ENCODE measurements around the gene SNX8. TPM values are rescaled to one million over a fixed set of nuclear protein-coding genes. Genes with fewer than 3 reads are reported as not detected.

The SNX8 gene
- total and polyA plus RNA-seq, 4 donors = 4.1 to 26.5 (median 20.9) TPM

- Histone ChIP-seq H3K4me3 (ENCODE audit: low read length in 2 of 2) (peak overlapping the region; percentile 83 to 95), H3K36me3 (ENCODE audit: control insufficient read depth in 1 of 2, insufficient read depth in 2 of 2, low read length in 1 of 2) (peaks cover 0 to 4% of the 10 kb centered on the region in 2 donors), H3K27me3 (ENCODE audit: control insufficient read depth in 1 of 2, insufficient read depth in 2 of 2, low read length in 1 of 2) (no peaks in the 10 kb centered on the region), H3K4me1 (ENCODE audit: control insufficient read depth in 1 of 2, insufficient read depth in 2 of 2, low read length in 2 of 2) (no peaks in the 10 kb centered on the region), H3K9me3 (ENCODE audit: control insufficient read depth, low read length) (no peaks in the 10 kb centered on the region), H3K27ac (ENCODE audit: low read depth in 1 of 2, low read length in 2 of 2) (no peak overlapping the region)
- intact Hi-C loops (cut with DNase I) = loop anchor here in 1 of 2 donors (2.0 to 10.0 kb wide), 2 partner anchors 41 to 781 kb away; partner anchors contain the start of genes PSMG3 and SNX8
- ATAC-seq (ENCODE audit: low FRiP score) = no peak
- no peak for DNase-seq
- 4% methylated on average over 9 of the region's 9 CpGs for WGBS, 2 donors
Observed at GRCh38 chr7:2355705-2356008, 41.4 kb upstream of the SNX8 start.

GRCh38 chr7:2354939-2355704 is 40.9 kb upstream of the SNX8 start:
- Histone ChIP-seq H3K27ac (ENCODE audit: low read depth in 1 of 2, low read length in 2 of 2) (no peak overlapping the region), H3K9me3 (ENCODE audit: control insufficient read depth, low read length) (no peaks in the 10 kb centered on the region), H3K4me1 (ENCODE audit: control insufficient read depth in 1 of 2, insufficient read depth in 2 of 2, low read length in 2 of 2) (no peaks in the 10 kb centered on the region), H3K27me3 (ENCODE audit: control insufficient read depth in 1 of 2, insufficient read depth in 2 of 2, low read length in 1 of 2) (no peaks in the 10 kb centered on the region), H3K36me3 (ENCODE audit: control insufficient read depth in 1 of 2, insufficient read depth in 2 of 2, low read length in 1 of 2) (peaks cover 0 to 1% of the 10 kb centered on the region in 2 donors), H3K4me3 (ENCODE audit: low read length in 2 of 2) (peak overlapping the region; percentile 83 to 95)
- WGBS, 2 donors = 1% methylated on average over 84 to 92 of the region's 92 CpGs
- no peak for DNase-seq
- intact Hi-C loops (cut with DNase I) = loop anchor here in 1 of 2 donors (2.0 to 10.0 kb wide), 2 partner anchors 40 to 780 kb away; partner anchors contain the start of genes PSMG3 and SNX8
- ATAC-seq (ENCODE audit: low FRiP score) = no peak

GRCh38 chr7:2354186-2354938 is 40.1 kb upstream of the SNX8 start, which contains the start of gene EIF3B:
Gene EIF3B, plus strand, starts transcription at chr7:2354827. Its CDS starts 95 bp downstream, at chr7:2354922.
- 0% methylated on average over 55 of the region's 55 CpGs for WGBS, 2 donors
- intact Hi-C loops (cut with DNase I) = loop anchor here in 1 of 2 donors (2.0 to 10.0 kb wide), 2 partner anchors 40 to 780 kb away; partner anchors contain the start of genes PSMG3 and SNX8
- ATAC-seq (ENCODE audit: low FRiP score) (peak; percentile 97), DNase-seq (peak; percentile 95)
- Histone ChIP-seq H3K4me1 (ENCODE audit: control insufficient read depth in 1 of 2, insufficient read depth in 2 of 2, low read length in 2 of 2) (no peaks in the 10 kb centered on the region), H3K27me3 (ENCODE audit: control insufficient read depth in 1 of 2, insufficient read depth in 2 of 2, low read length in 1 of 2) (no peaks in the 10 kb centered on the region), H3K4me3 (ENCODE audit: low read length in 2 of 2) (peak within 1 kb of the TSS; percentile 83 to 95), H3K36me3 (ENCODE audit: control insufficient read depth in 1 of 2, insufficient read depth in 2 of 2, low read length in 1 of 2) (no peaks in the 10 kb centered on the region), H3K27ac (ENCODE audit: low read depth in 1 of 2, low read length in 2 of 2) (peak within 1 kb of the TSS; percentile 84 to 91), H3K9me3 (ENCODE audit: control insufficient read depth, low read length) (no peaks in the 10 kb centered on the region)

- ATAC-seq (ENCODE audit: low FRiP score) (peak; percentile 95), DNase-seq (peak; percentile 93 to 96)
- 0 to 1% methylated on average over 26 of the region's 26 CpGs for WGBS, 2 donors
- H3K27me3 ChIP-seq (ENCODE audit: control insufficient read depth in 1 of 2, insufficient read depth in 2 of 2, low read length in 1 of 2) = no peaks in the 10 kb centered on the region
- H3K4me3 ChIP-seq (ENCODE audit: low read length in 2 of 2) = peak overlapping the region; percentile 16 to 27
- no peaks in the 10 kb centered on the region for H3K4me1 ChIP-seq (ENCODE audit: control insufficient read depth in 1 of 2, insufficient read depth in 2 of 2, low read length in 2 of 2)
- intact Hi-C loops (cut with DNase I) = loop anchor here in 1 of 2 donors (2.0 to 10.0 kb wide), 2 partner anchors 39 to 779 kb away; partner anchors contain the start of genes PSMG3 and SNX8
- no peaks in the 10 kb centered on the region for H3K36me3 ChIP-seq (ENCODE audit: control insufficient read depth in 1 of 2, insufficient read depth in 2 of 2, low read length in 1 of 2)
- no peaks in the 10 kb centered on the region for H3K9me3 ChIP-seq (ENCODE audit: control insufficient read depth, low read length)
- H3K27ac ChIP-seq (ENCODE audit: low read depth in 1 of 2, low read length in 2 of 2) = peak overlapping the region; percentile 84 to 91
Observed at GRCh38 chr7:2353936-2354185, 39.6 kb upstream of the SNX8 start.

GRCh38 chr7:2353113-2353935 is 39.1 kb upstream of the SNX8 start:
- 58 to 63% methylated on average over 22 of the region's 22 CpGs for WGBS, 2 donors
- H3K4me1 ChIP-seq (ENCODE audit: control insufficient read depth in 1 of 2, insufficient read depth in 2 of 2, low read length in 2 of 2) = no peaks in the 10 kb centered on the region
- ATAC-seq (ENCODE audit: low FRiP score) = no peak

GRCh38 chr7:2350861-2351260 is 36.6 kb upstream of the SNX8 start:
- Histone ChIP-seq H3K27me3 (ENCODE audit: control insufficient read depth in 1 of 2, insufficient read depth in 2 of 2, low read length in 1 of 2) (no peaks in the 10 kb centered on the region), H3K27ac (ENCODE audit: low read depth in 1 of 2, low read length in 2 of 2) (no peak overlapping the region)
- intact Hi-C loops (cut with DNase I) = loop anchor here in 1 of 2 donors (10.0 kb wide), 1 partner anchor 776 kb away; the partner anchor contains the start of gene PSMG3

More at GRCh38 chr7:2353113-2353935, 39.1 kb upstream of the SNX8 start:
- no peaks in the 10 kb centered on the region for H3K36me3 ChIP-seq (ENCODE audit: control insufficient read depth in 1 of 2, insufficient read depth in 2 of 2, low read length in 1 of 2)
- peak overlapping the region in 1 of 2 donors; percentile 27 for H3K4me3 ChIP-seq (ENCODE audit: low read length in 2 of 2)
- H3K27ac ChIP-seq (ENCODE audit: low read depth in 1 of 2, low read length in 2 of 2) = no peak overlapping the region
- no peaks in the 10 kb centered on the region for H3K27me3 ChIP-seq (ENCODE audit: control insufficient read depth in 1 of 2, insufficient read depth in 2 of 2, low read length in 1 of 2)
- no peak for DNase-seq
- no peaks in the 10 kb centered on the region for H3K9me3 ChIP-seq (ENCODE audit: control insufficient read depth, low read length)
- intact Hi-C loops (cut with DNase I) = loop anchor here in 1 of 2 donors (10.0 kb wide), 1 partner anchor 779 kb away; the partner anchor contains the start of gene PSMG3

GRCh38 chr7:2350055-2350454 is 35.8 kb upstream of the SNX8 start:
- ATAC-seq (ENCODE audit: low FRiP score) = no peak
- DNase-seq = no peak
- Histone ChIP-seq H3K27ac (ENCODE audit: low read depth in 1 of 2, low read length in 2 of 2) (no peak overlapping the region), H3K4me3 (ENCODE audit: low read length in 2 of 2) (no peak overlapping the region), H3K4me1 (ENCODE audit: control insufficient read depth in 1 of 2, insufficient read depth in 2 of 2, low read length in 2 of 2) (no peaks in the 10 kb centered on the region), H3K9me3 (ENCODE audit: control insufficient read depth, low read length) (no peaks in the 10 kb centered on the region), H3K27me3 (ENCODE audit: control insufficient read depth in 1 of 2, insufficient read depth in 2 of 2, low read length in 1 of 2) (no peaks in the 10 kb centered on the region), H3K36me3 (ENCODE audit: control insufficient read depth in 1 of 2, insufficient read depth in 2 of 2, low read length in 1 of 2) (no peaks in the 10 kb centered on the region)
- intact Hi-C loops (cut with DNase I) = loop anchor here in 1 of 2 donors (10.0 kb wide), 1 partner anchor 775 kb away; the partner anchor contains the start of gene PSMG3
- WGBS, 2 donors = 81 to 84% methylated on average over 9 of the region's 9 CpGs

More at GRCh38 chr7:2350861-2351260, 36.6 kb upstream of the SNX8 start:
- no peak for ATAC-seq (ENCODE audit: low FRiP score)
- no peaks in the 10 kb centered on the region for H3K4me1 ChIP-seq (ENCODE audit: control insufficient read depth in 1 of 2, insufficient read depth in 2 of 2, low read length in 2 of 2)
- H3K9me3 ChIP-seq (ENCODE audit: control insufficient read depth, low read length) = no peaks in the 10 kb centered on the region
- no peak overlapping the region for H3K4me3 ChIP-seq (ENCODE audit: low read length in 2 of 2)
- no peaks in the 10 kb centered on the region for H3K36me3 ChIP-seq (ENCODE audit: control insufficient read depth in 1 of 2, insufficient read depth in 2 of 2, low read length in 1 of 2)
- no peak for DNase-seq
- WGBS, 2 donors = 90 to 94% methylated on average over 12 of the region's 12 CpGs
